K562 (cell line): ENCODE results near the gene CEBPZ. TPM values are rescaled to one million over a fixed set of nuclear protein-coding genes. Genes with fewer than 3 reads are reported as not detected.
"Not testable (repeated sequence)": the region's sequence is repeated elsewhere in the genome, so short reads cannot be mapped to it uniquely, and the experiment has no call there.

ENCODE experiments used
- ATAC-seq: fragments of 200-7000 bp; cut with Tn5 transposase; 3 replicates; pipeline ENCODE4 v1.9.1; 2020; ENCODE audit warnings: moderate library complexity
- BruUV-seq: library from RNA; stranded (reverse); fragments of 400-500 nt; replicated peaks from 2 replicates; lab custom pipeline; 2021; lab: Mats Ljungman, UMichigan
- CTCF ChIA-PET: fragments of 300-600 bp; formaldehyde crosslinking; extraction: SDS; loops from one replicate; lab custom pipeline; 2021; ENCODE audit warnings: low intra/inter-chr PET ratio; lab: Yijun Ruan, JAX
- POLR2A ChIA-PET: fragments of 300-600, 350-650 bp; sonication (Branson Sonifier 250); formaldehyde crosslinking; extraction: SDS; loops from one replicate; lab custom pipeline; 2021; ENCODE audit warnings: antibody characterized with exemption, inconsistent platforms; lab: Yijun Ruan, JAX
- DNase-seq, 4 experiments: peaks; one replicate each; pipeline versions ENCODE4 v3.0.0 to v3.0.0-alpha.2; 2011 to 2018; ENCODE audit warnings: low spot score in 3 of 4, mixed read lengths in 3 of 4; ENCODE audit errors: extremely low read depth in 1 of 4
- FAIRE-seq: peaks from 2 replicates; lab custom pipeline; 2011; peaks lifted over from hg19 to GRCh38; lab: Jason Lieb, UNC
- H2AFZ ChIP-seq: 2 replicates; pipeline ENCODE4 v1.6.0; 2011; ENCODE audit warnings: low read depth, low read length, control low read depth, inconsistent platforms
- H3K27ac ChIP-seq: fragments of 200-600 bp; 3 replicates; pipeline ENCODE4 v1.8.0; 2011; ENCODE audit warnings: low read depth, mild to moderate bottlenecking, control low read depth, inconsistent platforms, low read length, moderate library complexity, mixed read lengths; ENCODE audit errors: extremely low read depth
- H3K27me3 ChIP-seq, 2 experiments: fragments of 300-600 bp in 1 of 2; 2 replicates in 1 of 2; 3 replicates in 1 of 2; pipeline versions ENCODE4 v1.6.0 to v1.8.0; 2011; ENCODE audit warnings: inconsistent platforms in 2 of 2, low read length in 2 of 2, mild to moderate bottlenecking in 1 of 2, mixed read lengths in 1 of 2, moderate library complexity in 1 of 2; ENCODE audit not compliant: control insufficient read depth in 2 of 2, insufficient read depth in 2 of 2
- H3K36me3 ChIP-seq: fragments of 300-600 bp; 3 replicates; pipeline ENCODE4 v1.8.0; 2011; ENCODE audit warnings: mild to moderate bottlenecking, low read length, inconsistent platforms; ENCODE audit not compliant: control insufficient read depth, insufficient read depth
- H3K4me1 ChIP-seq, 2 experiments: fragments of 200-600 bp in 1 of 2; replicated peaks in 1 of 2; 2 replicates in 1 of 2; 3 replicates in 1 of 2; pipeline versions ENCODE4 v1.5.1 to v1.8.0; 2011; ENCODE audit warnings: inconsistent platforms in 2 of 2, low read length in 2 of 2, mild to moderate bottlenecking in 1 of 2, mixed read lengths in 1 of 2, moderate library complexity in 1 of 2; ENCODE audit not compliant: control insufficient read depth in 2 of 2, insufficient read depth in 2 of 2
- H3K4me2 ChIP-seq: 2 replicates; pipeline ENCODE4 v1.6.1; 2011; ENCODE audit warnings: low read length, control low read depth, inconsistent platforms, mixed read lengths; ENCODE audit not compliant: insufficient read depth
- H3K4me3 ChIP-seq: fragments of 200-600 bp; sonication (generic), shearing (Covaris generic); 2 replicates; pipeline ENCODE4 v1.5.1; 2016; ENCODE audit warnings: control low read depth, inconsistent platforms
- H3K79me2 ChIP-seq: fragments of 200-600 bp; 3 replicates; pipeline ENCODE4 v1.8.0; 2011; ENCODE audit warnings: low read length, inconsistent platforms; ENCODE audit not compliant: control insufficient read depth, insufficient read depth
- H3K9ac ChIP-seq, 2 experiments: 2 replicates each; pipeline versions ENCODE4 v1.6.0 to v1.6.1; 2011; ENCODE audit warnings: low read depth in 2 of 2, low read length in 2 of 2, control low read depth in 1 of 2, inconsistent platforms in 1 of 2, mild to moderate bottlenecking in 1 of 2, mixed read lengths in 1 of 2; ENCODE audit not compliant: insufficient read depth in 1 of 2
- H3K9me1 ChIP-seq: one replicate; pipeline ENCODE4 v1.6.0; 2011; ENCODE audit warnings: inconsistent platforms, mild to moderate bottlenecking, low read length, moderate library complexity; ENCODE audit not compliant: control insufficient read depth, insufficient read depth
- H3K9me3 ChIP-seq: replicated peaks from 2 replicates; pipeline ENCODE4 v1.5.1; 2011; ENCODE audit warnings: low read depth, low read length, inconsistent platforms; ENCODE audit not compliant: control insufficient read depth, insufficient read depth
- H4K20me1 ChIP-seq: replicated peaks from 2 replicates; pipeline ENCODE4 v1.6.1; 2011; ENCODE audit warnings: low read length, inconsistent platforms, mixed read lengths; ENCODE audit not compliant: control insufficient read depth, insufficient read depth
- ADNP ChIP-seq: fragments of 200-800 bp; sonication (Bioruptor generic); IDR thresholded peaks from 2 replicates; pipeline ENCODE4 v1.6.1; 2016; ENCODE audit warnings: missing genetic modification characterization, missing compliant biosample characterization
- CEBPG ChIP-seq, 3 experiments: fragments of 200-800 bp in 1 of 3; sonication (Bioruptor generic) in 1 of 3; sonication (generic) in 1 of 3; formaldehyde crosslinking in 1 of 3; IDR thresholded peaks in 2 of 3; conservative IDR thresholded peaks in 1 of 3; 2 replicates each; pipeline versions ENCODE4 v1.6.1 to v1.8.0; 2016 to 2022; ENCODE audit warnings: missing compliant biosample characterization in 2 of 3, missing genetic modification characterization in 2 of 3, mild to moderate bottlenecking in 1 of 3, missing genetic modification reagents in 1 of 3
- KDM1A ChIP-seq, 2 experiments: fragments of 450-650 bp; IDR thresholded peaks; 2 replicates each; pipeline ENCODE4 v1.6.1; 2016; ENCODE audit warnings: mild to moderate bottlenecking in 2 of 2
- POU5F1 ChIP-seq: fragments of 150-350 bp; IDR thresholded peaks from 2 replicates; pipeline ENCODE4 v1.6.1; 2014; ENCODE audit warnings: borderline replicate concordance, low read length, low read depth, mild to moderate bottlenecking; ENCODE audit not compliant: partially characterized antibody
- RBM25 ChIP-seq: fragments of 200-400 bp; formaldehyde crosslinking; IDR thresholded peaks from 2 replicates; pipeline ENCODE4 v1.6.1; 2018; ENCODE audit warnings: low read length, low read depth, moderate library complexity; ENCODE audit not compliant: severe bottlenecking
- SRSF9 ChIP-seq: fragments of 200-400 bp; formaldehyde crosslinking; IDR thresholded peaks from 2 replicates; pipeline ENCODE4 v1.6.1; 2017; ENCODE audit warnings: low read depth, low read length, borderline replicate concordance
- SUPT5H ChIP-seq: fragments of 450-650 bp; IDR thresholded peaks from 2 replicates; pipeline ENCODE4 v1.6.1; 2016
- TRIM24 ChIP-seq, 2 experiments: fragments of 450-650 bp; IDR thresholded peaks; 2 replicates each; pipeline ENCODE4 v1.6.1; 2016
- TSHZ1 ChIP-seq: fragments of 250-450 bp; sonication (Bioruptor Pico); IDR thresholded peaks from 2 replicates; pipeline ENCODE4 v1.4.0; 2020; ENCODE audit warnings: mild to moderate bottlenecking, moderate library complexity
- ZC3H11A ChIP-seq: IDR thresholded peaks from 2 replicates; pipeline ENCODE4 v1.6.1; 2012; ENCODE audit warnings: low read depth, low read length, improper control_type of control experiment
- ZNF274 ChIP-seq: IDR thresholded peaks from 2 replicates; pipeline ENCODE4 v1.6.1; 2011; ENCODE audit warnings: low read depth, mild to moderate bottlenecking, low read length, moderate library complexity, borderline replicate concordance
- ZNF408 ChIP-seq: fragments of 250-450 bp; sonication (Bioruptor Pico); IDR thresholded peaks from 2 replicates; pipeline ENCODE4 v1.4.0; 2020; ENCODE audit warnings: low read depth, mild to moderate bottlenecking, moderate library complexity
- ZNF551 ChIP-seq: fragments of 250-450 bp; sonication (Bioruptor Pico); IDR thresholded peaks from 2 replicates; pipeline ENCODE4 v1.5.0; 2021; ENCODE audit warnings: mild to moderate bottlenecking, moderate library complexity
- WGBS: fragments of 100-300 bp; shearing (Covaris generic); methylation state at CpG from one replicate; pipeline ENCODE4 v1.1.6; 2016; ENCODE audit warnings: low coverage, mixed read lengths; ENCODE audit not compliant: insufficient coverage; ENCODE audit errors: missing lambda C conversion rate; 5-methylcytosine and 5-hydroxymethylcytosine counted together
- in situ Hi-C: fragments of 300-500 bp; cut with MboI; formaldehyde crosslinking; loops from 4 replicates; pipeline ENCODE4 v1.15.0; 2018; ENCODE audit warnings: inconsistent platforms, mixed read lengths
- intact Hi-C: fragments of 100-400 bp; cut with micrococcal nuclease; formaldehyde crosslinking; loops from 2 replicates; pipeline ENCODE4 v1.14.2; 2022
- polyA plus RNA-seq, 8 experiments: library from polyadenylated mRNA; depleted of rRNA in 4 of 8; stranded (reverse) in 5 of 8; unstranded in 3 of 8; fragments of >200 nt; fragmentation: Nextera tagmentation in 2 of 8; fragmentation: Illumina TruSeq in 1 of 8; extraction: Ambion mirVana in 2 of 8; extraction: Trizol in 1 of 8; gene quantifications; 2 replicates each; pipeline versions ENCODE4 v1.2.1 to v1.2.3, GENCODE V29; 2011 to 2014; ENCODE audit warnings: inconsistent platforms in 1 of 8, missing spikeins in 1 of 8
- total RNA-seq, 7 experiments: library from RNA; depleted of rRNA in 6 of 7; stranded (reverse); fragments of >200 nt in 6 of 7; fragmentation: Illumina TruSeq in 2 of 7; extraction: Trizol in 2 of 7; gene quantifications; 2 replicates each; pipeline versions ENCODE4 v1.2.1 to v1.2.3, GENCODE V29; 2011 to 2021; ENCODE audit warnings: low replicate concordance in 1 of 7

CEBPZ gene
- total and polyA plus RNA-seq, 9 of the 15 experiments (the other 6 are each of a cell fraction or from before 2014, with no cell fraction given) = 49.7 to 160 (median 82.8) TPM

DNA sequence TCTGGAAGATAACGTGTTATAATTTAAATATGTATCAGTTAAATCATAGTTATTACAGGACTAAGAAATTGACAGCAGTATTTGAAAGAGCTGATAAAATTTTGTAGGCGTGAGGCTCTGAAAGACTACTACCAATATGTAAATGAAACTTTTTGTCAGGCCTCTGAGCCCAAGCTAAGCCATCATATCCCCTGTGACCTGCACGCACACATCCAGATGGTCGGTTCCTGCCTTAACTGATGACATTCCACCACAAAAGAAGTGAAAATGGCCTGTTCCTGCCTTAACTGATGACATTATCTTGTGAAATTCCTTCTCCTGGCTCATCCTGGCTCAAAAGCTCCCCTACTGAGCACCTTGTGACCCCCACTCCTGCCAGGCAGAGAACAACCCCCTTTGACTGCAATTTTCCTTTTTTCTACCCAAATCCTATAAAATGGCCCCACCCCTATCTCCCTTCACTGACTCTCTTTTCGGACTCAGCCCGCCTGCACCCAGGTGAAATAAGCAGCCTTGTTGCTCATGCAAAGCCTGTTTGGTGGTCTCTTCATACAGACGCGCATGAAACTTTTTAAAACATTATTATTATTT is 26.2 kb downstream of the CEBPZ start:
- TF ChIP-seq SUPT5H = 0 out of 2 replicates have a peak, but pooled peaks have one; percentile 5
- intact Hi-C loops, H3K27ac ChIP-seq, CTCF ChIA-PET, H3K9ac ChIP-seq, H3K4me3 ChIP-seq, H3K4me2 ChIP-seq, H3K9me1 ChIP-seq, DNase-seq, BruUV-seq, H3K27me3 ChIP-seq, H4K20me1 ChIP-seq, ATAC-seq, FAIRE-seq, H3K4me1 ChIP-seq, H2AFZ ChIP-seq, in situ Hi-C loops: not testable (repeated sequence)
- Histone ChIP-seq H3K9me3 (peaks cover 27% of the 10 kb centered on the region), H3K36me3 (peaks cover 98% of the 10 kb centered on the region), H3K79me2 (peaks cover 70% of the 10 kb centered on the region)
- 90% methylated on average over 8 of the region's 8 CpGs for WGBS
- POLR2A ChIA-PET = interaction anchor here (0.7 kb wide), 1 partner anchor 185 kb away, joined by 3 read pairs; no protein-coding TSS in a partner anchor

DNA sequence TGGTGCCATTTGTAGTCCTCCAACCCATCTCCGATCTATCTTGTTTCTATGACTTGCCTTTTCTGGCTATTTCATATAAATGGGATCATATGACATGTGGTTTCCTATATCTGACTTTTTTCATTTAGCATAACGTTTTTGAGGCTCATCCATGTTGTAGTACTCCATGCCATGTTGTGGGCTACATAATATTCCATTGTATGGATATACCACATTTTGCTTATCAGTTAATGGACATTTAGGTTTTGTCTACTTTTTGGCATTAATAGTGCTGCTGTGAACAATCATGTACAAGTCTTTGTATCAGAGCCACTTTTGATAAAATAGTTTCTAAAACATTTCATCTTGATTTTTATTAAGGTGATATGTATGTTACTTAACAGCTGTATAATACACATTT is 27.7 kb downstream of the CEBPZ start:
- no peak overlapping the region for H3K4me3 ChIP-seq
- H3K9me1 ChIP-seq = no peaks in the 10 kb centered on the region
- in situ Hi-C loops (no loop called here), intact Hi-C loops (no loop called here)
- H3K9me3 ChIP-seq = peaks cover 20% of the 10 kb centered on the region
- ATAC-seq (no peak), DNase-seq (no peak), FAIRE-seq (no peak)
- ChIA-PET CTCF (no interaction called here), POLR2A (no interaction called here)
- 80% methylated on average over 2 of the region's 2 CpGs for WGBS
- H3K9ac ChIP-seq = no peak overlapping the region
- H3K4me1 ChIP-seq = no peaks in the 10 kb centered on the region; a peak in 1 of 5 replicates
- BruUV-seq = no TSS peak
- peaks cover 94% of the 10 kb centered on the region for H3K36me3 ChIP-seq
- no peak overlapping the region for H3K4me2 ChIP-seq
- H3K79me2 ChIP-seq = peaks cover 72% of the 10 kb centered on the region
- H3K27ac ChIP-seq = no peak overlapping the region
- H2AFZ ChIP-seq = no peak overlapping the region
- H3K27me3 ChIP-seq = no peaks in the 10 kb centered on the region
- H4K20me1 ChIP-seq = no peaks in the 10 kb centered on the region
- TF ChIP-seq ZNF274 = no peak
- peak; percentile 72 for TF ChIP-seq ADNP (tag)
- TF ChIP-seq RBM25 = peak; percentile 89
- no peak for TF ChIP-seq TSHZ1 (CRISPR knock-in tag)
- TF ChIP-seq KDM1A (IDR thresholded peaks at IDR 0.05) = peak; percentile 23 to 28; a peak in 1 of 4 replicates
- TF ChIP-seq CEBPG (CRISPR knock-in tag; IDR thresholded peaks at IDR 0.05) = no peak
- TF ChIP-seq CEBPG (tag; conservative IDR thresholded peaks at IDR 0.05 in 1 of 2, IDR thresholded peaks at IDR 0.05 in 1 of 2) = no peak
- TF ChIP-seq ZNF408 = no peak
- TF ChIP-seq ZC3H11A = no peak
- no peak for TF ChIP-seq SRSF9
- no peak for TF ChIP-seq TRIM24 (IDR thresholded peaks at IDR 0.05)
- no peak for TF ChIP-seq ZNF551 (CRISPR knock-in tag)
- TF ChIP-seq POU5F1 = no peak
